NCI-H1417 (cell line): Measurements from ENCODE around the gene HARBI1.

Experiments used
- DNase-seq, 3 experiments: peaks; one replicate each; lab custom pipeline; 2025; lab: John Stamatoyannopoulos, UW

The HARBI1 gene, protein sequence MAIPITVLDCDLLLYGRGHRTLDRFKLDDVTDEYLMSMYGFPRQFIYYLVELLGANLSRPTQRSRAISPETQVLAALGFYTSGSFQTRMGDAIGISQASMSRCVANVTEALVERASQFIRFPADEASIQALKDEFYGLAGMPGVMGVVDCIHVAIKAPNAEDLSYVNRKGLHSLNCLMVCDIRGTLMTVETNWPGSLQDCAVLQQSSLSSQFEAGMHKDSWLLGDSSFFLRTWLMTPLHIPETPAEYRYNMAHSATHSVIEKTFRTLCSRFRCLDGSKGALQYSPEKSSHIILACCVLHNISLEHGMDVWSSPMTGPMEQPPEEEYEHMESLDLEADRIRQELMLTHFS

GRCh38 chr11:46617134-46617971 is at the start of gene HARBI1, which contains the start of gene ATG13:
HARBI1 (minus strand) TSS chr11:46617227; CDS start chr11:46616237, 990 bp downstream.
ATG13 (plus strand) TSS chr11:46617553; CDS start chr11:46644292, 26,739 bp downstream.
- peak; percentile 90 to 97 (median 95) for DNase-seq

- no peak for DNase-seq
Measured at GRCh38 chr11:46666516-46666915, 49.5 kb upstream of the HARBI1 start.

- DNase-seq: no peak
Measured at GRCh38 chr11:46665356-46665755, 48.3 kb upstream of the HARBI1 start.

GRCh38 chr11:46664612-46665011 is 47.6 kb upstream of the HARBI1 start:
- no peak for DNase-seq

- DNase-seq: no peak
Measured at GRCh38 chr11:46663277-46663940, 46.4 kb upstream of the HARBI1 start.

- no peak for DNase-seq
Measured at GRCh38 chr11:46662366-46662765, 45.3 kb upstream of the HARBI1 start.

GRCh38 chr11:46661836-46662235 is 44.8 kb upstream of the HARBI1 start:
- DNase-seq: no peak

- no peak for DNase-seq
Measured at GRCh38 chr11:46659908-46660307, 42.9 kb upstream of the HARBI1 start.

DNA sequence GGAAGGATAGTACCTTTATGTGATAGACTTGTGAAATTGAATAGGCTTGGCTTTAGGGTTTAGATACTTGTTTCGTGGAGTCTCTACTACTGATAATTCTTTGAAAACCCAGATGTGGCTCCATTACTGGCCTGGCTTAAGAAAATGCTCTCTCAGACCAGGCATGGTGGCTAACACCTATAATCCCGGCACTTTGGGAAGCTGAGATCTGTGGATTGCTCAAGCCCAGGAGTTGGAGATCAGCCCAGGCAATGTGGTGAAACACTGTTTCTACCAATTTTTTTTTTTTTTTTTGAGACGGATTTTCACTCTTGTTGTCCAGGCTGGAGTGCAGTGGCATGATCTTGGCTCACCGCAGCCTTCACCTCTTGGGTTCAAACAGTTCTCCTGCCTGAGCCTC is 41.2 kb upstream of the HARBI1 start:
- no peak for DNase-seq

DNA sequence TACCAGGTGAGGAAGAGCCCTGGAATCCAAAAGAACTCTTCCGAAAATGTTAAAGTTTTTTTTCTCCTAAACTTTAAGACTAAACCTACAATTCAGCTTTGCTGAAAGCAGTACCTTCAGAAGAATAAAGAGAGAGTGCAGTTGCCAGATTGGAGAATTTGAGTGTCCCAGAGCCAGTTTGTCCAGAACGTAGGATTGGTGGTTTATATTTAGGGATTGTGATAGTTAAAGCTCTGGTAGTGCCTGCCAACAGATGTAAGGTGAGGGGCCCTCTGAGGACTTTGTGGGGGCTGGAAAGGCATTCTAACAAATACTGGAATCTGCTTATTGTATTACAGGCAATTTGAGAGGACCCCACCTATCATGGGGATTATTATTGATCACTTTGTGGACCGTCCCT is 40.2 kb upstream of the HARBI1 start:
- DNase-seq: no peak

DNA sequence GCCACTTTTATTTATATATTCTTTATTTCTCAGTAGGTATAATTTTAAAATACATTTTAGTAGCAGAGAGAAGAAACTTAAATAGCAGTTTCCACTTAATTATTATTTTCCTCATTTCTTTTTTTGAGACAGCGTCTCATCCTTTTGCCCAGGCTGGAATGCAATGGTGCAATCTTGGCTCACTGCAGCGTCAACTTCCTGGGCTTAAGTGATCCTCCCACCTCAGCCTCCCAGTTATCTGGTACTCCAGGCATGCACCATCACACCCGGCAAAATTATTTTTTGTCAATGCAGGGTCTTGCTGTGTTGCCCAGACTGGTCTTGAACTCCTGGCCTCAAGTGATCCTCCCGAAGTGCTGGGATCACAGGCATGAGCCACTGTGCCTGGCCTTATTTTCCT is 38.6 kb upstream of the HARBI1 start:
- DNase-seq: no peak

DNA sequence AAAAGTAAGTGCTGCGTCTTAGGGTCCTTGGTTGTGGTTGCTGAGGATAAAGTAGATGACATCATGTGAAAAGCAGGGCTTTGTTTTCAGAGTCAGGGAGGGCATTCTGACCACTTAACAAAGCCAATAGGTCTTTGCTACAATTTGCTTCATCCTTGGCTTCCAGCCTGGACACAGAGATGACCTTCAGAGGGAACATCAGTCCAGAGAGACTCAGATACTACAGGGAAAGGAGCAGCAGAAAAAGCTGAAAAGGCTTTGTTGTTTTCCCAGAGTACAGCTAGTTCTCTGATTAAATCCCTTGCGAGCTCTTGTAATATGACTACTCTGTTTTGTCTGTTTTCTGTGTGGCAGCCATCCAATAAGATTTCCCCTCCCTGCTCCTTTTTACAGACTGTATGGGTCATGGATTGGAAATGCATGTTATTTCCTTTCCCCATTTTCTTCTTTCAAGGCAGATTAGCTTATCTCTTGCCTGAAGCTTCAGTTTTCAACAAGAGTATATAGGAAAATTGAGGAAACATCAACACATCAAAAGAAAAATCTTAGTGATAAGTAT is 32.2 kb upstream of the HARBI1 start:
- DNase-seq: no peak

DNA sequence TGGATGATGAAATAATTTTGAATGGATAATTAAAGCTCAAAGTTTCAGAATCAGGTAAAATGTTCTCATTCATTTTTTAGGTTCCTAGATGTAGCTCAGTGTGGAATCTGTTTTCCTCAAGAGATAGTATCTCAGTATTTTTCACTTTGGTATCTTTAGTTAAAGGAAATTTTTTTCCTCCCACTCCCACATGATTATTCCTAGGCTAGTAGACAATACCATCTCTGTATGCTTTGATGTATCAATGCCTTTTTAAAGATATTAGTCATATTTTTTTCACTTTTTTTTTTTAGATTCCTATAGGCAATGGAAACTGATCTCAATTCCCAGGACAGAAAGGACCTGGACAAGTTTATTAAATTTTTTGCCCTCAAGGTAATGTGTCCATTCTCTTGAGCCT is 27.0 kb upstream of the HARBI1 start:
- DNase-seq: no peak

DNA sequence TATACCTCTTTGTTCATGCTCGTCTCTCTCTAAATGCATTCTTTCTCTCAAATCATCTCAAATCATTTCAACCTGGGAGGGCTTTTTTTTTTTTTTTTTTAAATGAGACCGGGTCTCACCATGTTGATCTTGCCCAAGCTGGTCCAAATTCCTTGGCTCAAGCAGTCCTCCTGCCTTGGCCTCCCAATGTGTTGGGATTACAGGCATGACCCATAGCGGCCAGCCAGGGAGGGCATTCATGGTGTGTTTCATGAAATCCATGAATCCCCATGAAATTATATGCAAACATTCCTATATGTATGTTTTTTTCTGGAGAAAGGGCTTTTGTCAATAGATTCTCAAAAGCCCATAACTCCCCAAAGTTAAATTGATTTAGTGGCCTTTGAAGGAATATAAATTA is 26.5 kb upstream of the HARBI1 start:
- no peak for DNase-seq

GRCh38 chr11:46642627-46643335 is 25.8 kb upstream of the HARBI1 start:
- no peak for DNase-seq

DNA sequence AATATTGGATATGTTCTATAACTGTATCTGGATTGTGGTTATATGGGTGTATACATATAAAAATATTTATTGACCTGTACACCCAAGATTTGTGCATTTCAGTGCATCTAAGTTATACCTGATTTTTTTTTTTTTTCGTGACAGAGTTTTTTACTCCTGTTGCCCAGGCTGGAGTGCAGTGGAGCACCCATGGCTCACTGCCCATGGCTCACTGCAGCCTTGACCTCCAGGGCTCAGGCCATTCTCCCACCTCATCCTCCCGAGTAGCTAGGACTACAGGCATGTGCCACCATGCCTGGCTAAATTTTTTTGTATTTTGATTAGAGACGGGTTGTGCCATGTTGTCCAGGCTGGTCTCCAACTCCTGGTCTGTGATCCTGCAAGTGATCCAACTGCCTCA is 24.6 kb upstream of the HARBI1 start:
- no peak for DNase-seq

DNA sequence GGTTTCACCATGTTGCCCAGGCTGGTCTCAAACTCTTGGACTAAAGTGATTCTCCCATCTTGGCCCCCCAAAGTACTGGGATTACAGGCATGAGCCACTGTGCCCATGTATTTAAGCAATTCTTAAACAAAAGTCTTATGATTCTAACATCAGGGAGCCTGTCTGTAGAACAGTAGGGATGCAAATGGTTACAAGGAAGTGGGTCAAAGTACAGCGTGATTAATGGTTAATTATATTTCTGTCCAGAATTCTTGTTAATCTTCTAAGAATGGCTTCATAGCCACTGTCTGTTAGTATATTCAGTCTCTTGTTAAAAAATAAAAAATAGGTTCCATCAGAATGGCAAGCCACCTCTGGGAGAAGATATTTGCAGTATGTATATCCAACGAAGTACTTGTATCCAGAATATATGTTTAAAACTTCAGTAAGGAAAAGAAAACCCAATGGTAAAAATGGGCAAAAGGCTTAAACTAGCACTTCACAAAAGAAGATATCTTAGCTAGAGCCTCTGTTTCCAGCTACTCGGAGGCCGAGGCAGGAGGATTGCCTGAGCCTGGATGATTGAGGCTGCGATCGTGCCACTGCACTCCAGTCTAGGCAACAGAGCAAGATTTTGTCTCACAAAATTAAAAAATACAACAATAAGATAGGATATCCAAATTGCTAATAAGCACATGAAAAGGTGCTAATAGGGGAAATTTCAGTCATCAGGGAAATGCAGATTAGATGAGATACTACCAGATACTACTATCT is 23.2 kb upstream of the HARBI1 start:
- DNase-seq: no peak

GRCh38 chr11:46639197-46639839 is 22.3 kb upstream of the HARBI1 start:
- DNase-seq: peak; percentile 2 to 34 (median 8)

- no peak for DNase-seq
Measured at GRCh38 chr11:46637546-46637945, 20.5 kb upstream of the HARBI1 start.

DNA sequence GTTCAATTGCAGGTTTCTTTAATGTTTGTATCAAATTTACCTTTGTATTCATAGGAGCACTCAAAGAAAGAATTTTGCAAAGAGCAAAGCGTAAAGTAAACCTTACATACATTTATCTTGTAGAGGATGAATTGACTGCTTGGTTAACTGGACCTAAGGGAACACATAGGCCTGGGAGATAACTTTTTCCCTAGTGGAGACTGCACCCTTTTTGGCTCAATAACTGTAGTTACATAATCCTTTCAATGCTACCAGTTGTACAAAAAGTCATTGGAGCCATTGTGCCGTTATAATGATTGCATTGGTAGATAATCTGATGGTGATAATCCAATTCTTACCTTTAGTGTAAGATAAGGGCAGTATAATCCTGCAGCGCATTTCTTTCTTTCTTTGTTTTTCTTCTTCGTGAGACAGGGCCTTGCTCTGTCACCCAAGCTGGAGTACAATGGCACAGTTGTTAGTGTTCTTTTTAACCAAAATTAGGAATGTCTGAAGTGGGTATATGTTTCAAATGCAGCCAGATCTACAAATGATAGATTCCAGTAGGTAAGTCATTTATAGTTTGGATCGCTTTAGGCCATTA is 18.6 kb upstream of the HARBI1 start:
- no peak for DNase-seq
